Activated naive CD4-positive, alpha-beta T cell (primary cell): ENCODE results near the gene COL5A1.

ENCODE experiments used
- DNase-seq, 4 experiments: peaks; one replicate each; lab custom pipeline; 2025; lab: John Stamatoyannopoulos, UW

Gene COL5A1

GRCh38 chr9:134744385-134745295 lies 103.0 kb downstream of the COL5A1 start:
- DNase-seq = no peak

DNA sequence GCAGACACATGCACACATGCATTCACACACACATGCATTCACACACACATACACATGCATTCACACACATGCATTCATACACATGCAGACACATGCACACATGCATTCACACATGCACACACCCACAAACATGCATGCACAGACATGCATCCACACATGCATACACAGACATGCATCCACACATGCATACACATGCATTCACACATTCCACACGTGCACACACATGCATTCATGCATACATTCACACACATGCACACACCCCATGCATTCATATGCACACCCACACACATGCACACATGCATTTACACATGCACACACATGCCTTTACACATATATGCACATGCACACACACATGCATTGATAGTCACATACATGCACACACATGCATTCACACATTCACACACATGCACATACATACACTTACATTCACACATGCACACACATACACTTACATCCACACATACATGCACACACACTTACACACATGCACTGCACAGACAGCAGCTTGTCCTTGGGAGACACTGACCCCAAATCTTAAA lies 106.4 kb downstream of the COL5A1 start:
- DNase-seq = no peak

GRCh38 chr9:134748591-134748990 lies 107.0 kb downstream of the COL5A1 start:
- DNase-seq = no peak

- no peak for DNase-seq
These were observed 109.0 kb downstream of the COL5A1 start for GRCh38 chr9:134750450-134751155.

GRCh38 chr9:134751622-134752021 lies 110.0 kb downstream of the COL5A1 start:
- DNase-seq = no peak

GRCh38 chr9:134752471-134753168 lies 111.0 kb downstream of the COL5A1 start:
- DNase-seq = no peak

DNA sequence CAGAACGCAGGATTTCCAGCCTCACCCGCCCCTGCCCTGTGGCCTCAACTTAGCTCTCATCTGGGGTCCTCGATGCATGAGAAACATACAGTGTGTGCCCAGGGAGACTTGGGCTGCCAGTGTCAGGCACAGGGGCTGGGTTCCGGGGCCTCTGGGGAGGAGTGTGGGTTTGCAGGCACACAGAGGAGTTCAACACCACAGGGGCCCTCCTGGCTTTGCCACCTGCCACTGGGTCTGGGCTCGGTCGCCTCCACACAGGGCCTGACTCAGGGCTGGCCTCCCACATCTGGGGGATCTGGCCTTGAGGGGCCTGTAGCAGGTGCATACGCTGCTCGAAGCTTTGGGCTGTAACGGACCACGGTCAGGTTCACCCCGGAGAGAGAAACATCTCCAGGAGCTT lies 111.6 kb downstream of the COL5A1 start:
- no peak for DNase-seq

- DNase-seq = no peak
These were observed 113.8 kb downstream of the COL5A1 start for GRCh38 chr9:134755221-134755907.

DNA sequence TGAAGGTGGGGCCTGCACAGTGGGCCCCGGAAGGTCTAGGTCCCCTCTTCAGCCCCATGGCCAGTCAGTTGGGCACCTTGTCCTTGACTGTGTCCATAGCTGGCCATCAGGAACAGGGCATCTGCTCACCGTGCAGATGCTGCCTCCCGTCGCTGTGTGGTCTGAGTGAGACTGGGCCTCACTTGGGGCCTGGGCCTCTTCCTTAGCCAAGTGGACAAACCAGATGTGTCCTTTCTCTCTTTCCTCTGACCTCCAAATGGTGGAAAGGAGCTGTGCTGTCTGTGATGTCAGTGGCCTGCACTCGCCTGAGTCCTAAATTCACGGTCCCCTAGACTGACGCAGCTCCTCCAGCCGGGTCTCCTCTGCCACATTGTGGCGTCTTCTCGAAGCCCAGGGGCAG lies 114.5 kb downstream of the COL5A1 start:
- DNase-seq = no peak

DNA sequence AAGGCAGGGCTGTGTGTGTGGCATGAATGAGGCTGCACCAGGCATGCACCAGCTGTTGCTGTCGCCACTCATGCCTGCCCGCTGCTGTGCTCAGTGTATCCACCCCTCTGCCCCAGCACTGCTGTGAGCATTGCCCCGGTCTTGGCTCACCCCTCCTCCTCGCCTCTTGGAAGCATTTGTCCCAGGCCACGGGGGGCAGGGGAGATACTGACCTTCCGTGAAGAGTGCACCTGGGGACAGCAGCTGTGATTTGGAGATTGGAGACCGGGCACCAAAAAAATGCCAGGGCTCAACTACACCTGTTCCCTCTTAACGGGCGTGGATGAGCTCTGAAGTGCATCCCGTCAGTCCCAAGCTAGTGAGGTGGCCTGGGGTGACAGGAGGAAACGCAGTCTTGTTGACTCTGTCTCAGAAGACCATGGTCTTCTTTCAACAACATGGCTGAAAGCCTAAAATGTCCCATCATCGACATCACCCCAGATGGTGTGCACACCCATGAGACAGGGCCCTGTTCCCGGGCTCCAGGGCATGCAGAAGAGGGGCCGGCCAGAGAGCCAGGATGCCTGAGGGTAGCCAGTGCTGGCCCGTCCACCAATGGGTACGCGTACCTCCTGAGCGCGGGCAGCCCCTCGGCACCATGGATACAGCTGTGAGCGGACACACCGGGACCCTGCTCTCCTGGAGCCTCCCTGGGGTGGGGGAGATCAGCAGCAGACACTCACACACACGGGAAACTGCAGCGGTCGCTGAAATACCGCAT lies 115.8 kb downstream of the COL5A1 start:
- DNase-seq = no peak

GRCh38 chr9:134758949-134759607 lies 117.5 kb downstream of the COL5A1 start:
- no peak for DNase-seq

GRCh38 chr9:134759913-134760312 lies 118.3 kb downstream of the COL5A1 start:
- DNase-seq = no peak

GRCh38 chr9:134760750-134761420 lies 119.3 kb downstream of the COL5A1 start:
- no peak for DNase-seq

GRCh38 chr9:134764473-134765269 lies 123.1 kb downstream of the COL5A1 start:
- DNase-seq = no peak

GRCh38 chr9:134765785-134766184 lies 124.2 kb downstream of the COL5A1 start:
- DNase-seq = no peak

DNA sequence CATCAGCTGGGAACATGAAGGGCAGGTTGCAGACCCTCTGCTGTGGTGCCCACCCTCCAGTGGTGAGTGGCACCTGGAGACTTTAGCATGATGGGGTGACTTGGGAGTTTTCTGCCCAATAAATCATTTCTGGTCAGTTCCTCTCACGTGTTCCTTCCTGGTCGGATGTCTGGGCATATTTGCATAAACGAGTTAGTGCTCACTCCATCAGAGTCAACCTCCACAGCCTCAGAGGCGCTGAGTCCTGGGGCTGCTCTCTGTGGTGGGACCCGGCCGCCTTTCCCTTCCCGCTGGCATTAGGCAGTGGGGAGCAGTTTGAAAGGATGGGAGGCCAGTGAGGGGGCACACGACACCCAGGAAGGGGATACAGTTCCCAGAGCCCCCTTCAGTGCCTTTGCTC lies 125.0 kb downstream of the COL5A1 start:
- no peak for DNase-seq

DNA sequence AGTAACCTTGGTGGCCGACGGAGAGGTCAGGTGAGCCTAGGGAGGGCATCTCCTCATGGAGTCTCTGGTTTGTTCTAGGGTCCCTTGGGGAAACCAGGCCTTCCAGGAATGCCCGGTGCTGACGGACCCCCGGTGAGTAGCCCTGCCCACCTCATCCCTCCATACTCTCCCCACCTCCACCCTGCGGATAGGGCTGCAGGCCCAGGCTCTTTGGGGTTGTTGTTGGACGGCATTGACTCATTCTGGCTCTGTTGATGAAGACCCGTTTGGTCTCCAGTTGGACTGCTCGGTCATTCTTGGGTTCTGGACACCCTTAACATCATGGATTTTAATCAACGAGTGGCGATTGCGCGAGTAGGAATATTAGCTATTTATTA lies 126.7 kb downstream of the COL5A1 start:
- DNase-seq = no peak

DNA sequence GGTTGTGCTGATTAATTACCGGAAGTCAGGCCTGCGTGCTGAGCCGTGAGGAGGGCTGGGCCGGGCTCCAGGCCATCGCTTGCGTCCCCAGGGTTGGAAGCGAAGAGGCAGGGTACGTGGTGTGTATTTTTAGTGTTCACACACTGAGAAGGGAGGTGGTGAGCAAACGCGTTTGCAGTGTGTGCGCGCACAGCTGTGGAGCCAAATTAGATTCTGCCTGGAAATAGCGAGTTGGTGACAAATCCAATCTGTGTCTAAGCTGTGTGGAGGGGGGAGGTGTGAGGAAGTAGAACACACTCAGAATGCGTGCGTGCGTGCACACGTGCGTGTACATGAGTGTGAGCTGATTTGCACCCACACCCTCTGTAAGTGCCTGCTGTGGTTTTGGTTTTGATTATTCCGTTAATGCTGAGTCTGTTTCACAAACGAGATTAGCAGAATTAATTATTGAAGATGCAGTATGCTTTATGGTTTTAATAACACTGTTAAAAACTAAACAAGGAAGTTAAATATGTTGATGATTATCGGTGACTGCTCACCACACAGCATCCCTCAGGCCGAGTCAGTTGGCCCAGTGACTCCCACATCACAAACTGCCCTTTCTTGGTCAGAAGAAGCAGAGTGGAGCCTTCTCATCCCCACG lies 127.2 kb downstream of the COL5A1 start:
- no peak for DNase-seq
